Purkinje cell (primary cell): ENCODE results near the gene AP3M1. TPM values are rescaled to one million over a fixed set of nuclear protein-coding genes. Genes with fewer than 3 reads are reported as not detected.

ENCODE experiments used
- polyA plus RNA-seq: library from polyadenylated mRNA; unstranded; fragments of >200 nt; fragmentation: Nextera tagmentation; gene quantifications from 2 replicates; pipeline ENCODE4 v1.2.1, GENCODE V29; 2014

AP3M1 gene, protein sequence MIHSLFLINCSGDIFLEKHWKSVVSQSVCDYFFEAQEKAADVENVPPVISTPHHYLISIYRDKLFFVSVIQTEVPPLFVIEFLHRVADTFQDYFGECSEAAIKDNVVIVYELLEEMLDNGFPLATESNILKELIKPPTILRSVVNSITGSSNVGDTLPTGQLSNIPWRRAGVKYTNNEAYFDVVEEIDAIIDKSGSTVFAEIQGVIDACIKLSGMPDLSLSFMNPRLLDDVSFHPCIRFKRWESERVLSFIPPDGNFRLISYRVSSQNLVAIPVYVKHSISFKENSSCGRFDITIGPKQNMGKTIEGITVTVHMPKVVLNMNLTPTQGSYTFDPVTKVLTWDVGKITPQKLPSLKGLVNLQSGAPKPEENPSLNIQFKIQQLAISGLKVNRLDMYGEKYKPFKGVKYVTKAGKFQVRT
- 19.8 and 34.4 TPM in 2 replicates for polyA plus RNA-seq

DNA sequence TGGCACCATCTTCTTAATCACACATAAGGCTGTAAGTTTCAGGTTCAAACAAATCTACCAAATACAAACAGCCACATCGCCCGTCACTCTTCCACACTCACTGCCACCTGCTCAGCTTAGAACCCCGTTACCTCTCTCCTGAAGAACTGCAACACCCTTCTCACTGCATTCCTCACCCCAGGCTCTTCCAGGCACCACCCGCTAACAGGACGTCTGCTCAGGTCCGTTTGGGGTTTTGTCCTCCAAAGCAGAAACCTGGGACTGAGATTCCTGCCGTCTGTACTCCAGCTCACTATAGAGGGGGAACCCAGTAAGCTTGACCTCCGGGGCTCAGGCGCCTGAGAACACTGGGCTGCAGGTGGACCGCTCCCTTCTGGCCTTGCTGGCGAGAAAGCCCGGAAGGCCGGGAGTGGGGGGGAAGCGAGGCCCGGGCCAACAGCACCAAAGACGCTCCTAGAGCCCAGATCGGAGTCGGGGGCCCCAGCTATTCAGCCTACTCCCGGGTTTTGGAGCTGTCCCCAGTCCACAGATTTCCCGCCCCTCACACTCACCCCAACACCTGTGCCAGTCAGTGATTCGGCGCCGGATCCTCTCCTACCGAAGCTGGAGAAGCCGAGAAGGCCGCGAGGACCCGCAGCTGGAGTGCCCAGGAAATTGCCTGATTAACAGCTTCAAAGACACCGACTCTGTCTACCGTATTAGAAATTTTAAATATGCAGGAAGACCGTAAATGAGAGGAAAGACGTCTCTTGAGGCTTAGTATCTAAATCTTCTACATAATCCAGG lies at the start of gene AP3M1:
TSS of gene AP3M1 (minus strand) at position 625 of the 786 bp plus-strand sequence. CDS start 12,449 bp downstream, outside the sequence.

DNA sequence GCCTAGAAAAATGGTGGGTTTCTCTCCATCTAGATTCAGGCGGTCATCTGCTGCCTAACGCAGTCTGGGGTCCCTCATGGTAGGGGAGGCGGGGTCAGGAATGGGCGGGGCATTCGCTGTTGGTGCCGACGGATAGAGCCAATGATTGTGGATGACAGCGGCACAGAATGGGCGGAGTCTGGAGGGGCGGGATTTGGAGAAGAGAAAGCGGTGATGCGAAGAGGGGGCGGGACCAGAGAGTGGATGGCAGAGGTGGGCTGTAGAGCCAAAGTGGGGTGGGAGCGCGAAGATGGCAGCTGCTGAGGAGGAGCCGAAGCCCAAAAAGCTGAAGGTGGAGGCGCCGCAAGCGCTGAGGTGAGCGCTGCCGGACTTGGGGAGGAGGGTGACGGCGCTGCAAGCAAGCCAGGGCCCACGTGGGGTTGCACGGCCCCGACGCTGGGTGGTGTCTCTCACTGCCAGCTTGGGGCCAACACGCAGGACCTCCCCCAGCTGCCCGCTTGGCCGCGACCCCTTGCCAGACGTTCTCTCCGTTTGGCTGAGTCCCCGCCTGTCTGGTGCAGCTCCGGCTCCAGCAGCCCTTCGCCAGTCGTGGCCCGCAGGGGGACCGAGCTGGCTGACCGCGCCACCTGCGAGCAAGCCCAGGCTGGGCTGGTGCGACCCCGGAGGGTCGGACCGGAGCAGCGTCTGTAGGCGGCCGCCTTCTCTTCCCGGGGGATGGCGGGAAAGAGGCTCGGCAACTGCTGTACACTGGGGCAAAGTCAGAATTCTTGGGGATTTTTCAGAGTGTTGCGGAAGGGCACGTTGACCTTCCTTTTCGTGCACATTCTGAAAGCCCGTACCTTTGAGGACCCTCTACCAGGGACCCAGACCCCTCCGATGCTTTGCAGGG lies 606 bp upstream of the AP3M1 start, which contains the start of gene ADK:
TSS of gene ADK (plus strand) at position 232 of the 889 bp plus-strand sequence. CDS start at position 290, 58 bp downstream.

Other genes with a start within 250 kb of the AP3M1 start
- not detected in 2 replicates for gene PLAU, start 239.7 kb downstream of the AP3M1 start, polyA plus RNA-seq
- 1.7 and 3.9 TPM in 2 replicates for gene VCL, start 152.7 kb downstream of the AP3M1 start, polyA plus RNA-seq
- gene ADK, start 393 bp upstream of the AP3M1 start, polyA plus RNA-seq = 67.9 and 88.6 TPM in 2 replicates